HEK293T (cell line): ENCODE results near the gene ITPKB.

ENCODE experiments used
- CTCF ChIA-PET: fragments of 350-600 bp; formaldehyde crosslinking; extraction: SDS; loops from one replicate; lab custom pipeline; 2021; ENCODE audit warnings: antibody characterized with exemption, inconsistent platforms; lab: Yijun Ruan, JAX
- POLR2A ChIA-PET: fragments of 350-600 bp; formaldehyde crosslinking; extraction: SDS; loops from one replicate; lab custom pipeline; 2020; ENCODE audit warnings: antibody characterized with exemption, inconsistent platforms; lab: Yijun Ruan, JAX
- DNase-seq: peaks from one replicate; pipeline ENCODE4 v3.0.0; 2012; ENCODE audit warnings: mixed read lengths; ENCODE audit errors: extremely low spot score
- ARNT ChIP-seq: fragments of 450-650 bp; IDR thresholded peaks from 2 replicates; pipeline ENCODE4 v1.6.1; 2017; ENCODE audit warnings: mild to moderate bottlenecking
- BHLHE40 ChIP-seq: fragments of 450-650 bp; IDR thresholded peaks from 2 replicates; pipeline ENCODE4 v1.6.1; 2016; ENCODE audit warnings: mild to moderate bottlenecking, moderate library complexity, borderline replicate concordance
- CTBP1 ChIP-seq: fragments of 450-650 bp; IDR thresholded peaks from 2 replicates; pipeline ENCODE4 v1.6.1; 2016; ENCODE audit warnings: borderline replicate concordance
- ELF4 ChIP-seq: fragments of 450-650 bp; IDR thresholded peaks from 2 replicates; pipeline ENCODE4 v1.6.1; 2017; ENCODE audit warnings: antibody characterized with exemption
- FOXA1 ChIP-seq: fragments of 450-650 bp; IDR thresholded peaks from 2 replicates; pipeline ENCODE4 v1.6.1; 2016; ENCODE audit warnings: mild to moderate bottlenecking
- FOXK2 ChIP-seq: fragments of 450-650 bp; IDR thresholded peaks from 2 replicates; pipeline ENCODE4 v1.6.1; 2016; ENCODE audit warnings: mild to moderate bottlenecking
- FOXM1 ChIP-seq: fragments of 450-650 bp; IDR thresholded peaks from 2 replicates; pipeline ENCODE4 v1.6.1; 2017; ENCODE audit warnings: mild to moderate bottlenecking, borderline replicate concordance
- HDGF ChIP-seq: fragments of 450-650 bp; IDR thresholded peaks from 2 replicates; pipeline ENCODE4 v1.6.1; 2017; ENCODE audit warnings: antibody characterized with exemption, borderline replicate concordance
- L3MBTL2 ChIP-seq: fragments of 450-650 bp; conservative IDR thresholded peaks from 2 replicates; pipeline ENCODE4 v1.6.1; 2016; ENCODE audit warnings: mild to moderate bottlenecking
- LEF1 ChIP-seq: fragments of 450-650 bp; IDR thresholded peaks from 2 replicates; pipeline ENCODE4 v1.6.1; 2017; ENCODE audit warnings: mild to moderate bottlenecking, borderline replicate concordance
- NFRKB ChIP-seq: fragments of 450-650 bp; IDR thresholded peaks from 2 replicates; pipeline ENCODE4 v1.6.1; 2016; ENCODE audit warnings: mild to moderate bottlenecking, moderate library complexity
- PKNOX1 ChIP-seq: fragments of 450-650 bp; IDR thresholded peaks from 2 replicates; pipeline ENCODE4 v1.6.1; 2016
- SP1 ChIP-seq: fragments of 450-650 bp; IDR thresholded peaks from 2 replicates; pipeline ENCODE4 v1.6.1; 2017
- SUZ12 ChIP-seq: fragments of 450-650 bp; IDR thresholded peaks from 2 replicates; pipeline ENCODE4 v1.6.1; 2016; ENCODE audit warnings: mild to moderate bottlenecking
- TARDBP ChIP-seq: fragments of 450-650 bp; IDR thresholded peaks from 2 replicates; pipeline ENCODE4 v1.6.1; 2016
- ZNF384 ChIP-seq: fragments of 450-650 bp; IDR thresholded peaks from 2 replicates; pipeline ENCODE4 v1.6.1; 2016

The ITPKB gene

GRCh38 chr1:226634611-226635246, 104.4 kb downstream of the ITPKB start:
- DNase-seq, result no peak
- CTCF ChIA-PET, result interaction anchor here (0.6 to 1.8 kb wide), 8 partner anchors 8 to 276 kb away, joined by 3 to 7 read pairs (median 4); no protein-coding TSS in a partner anchor
- POLR2A ChIA-PET, result no interaction called here
- TF ChIP-seq ELF4 (no peak), SUZ12 (no peak), SP1 (no peak), FOXK2 (no peak), TARDBP (no peak)

GRCh38 chr1:226634166-226634588, 104.9 kb downstream of the ITPKB start:
- peak; percentile 90 for DNase-seq
- ChIA-PET POLR2A (no interaction called here), CTCF (interaction anchor here (0.8 to 1.8 kb wide), 6 partner anchors 9 to 230 kb away, joined by 3 to 5 read pairs (median 4); no protein-coding TSS in a partner anchor)
- TF ChIP-seq LEF1 (no peak), ELF4 (no peak), PKNOX1 (no peak), CTBP1 (no peak), BHLHE40 (no peak), TARDBP (no peak), ARNT (no peak), ZNF384 (no peak), FOXM1 (no peak), FOXK2 (no peak), SUZ12 (no peak), L3MBTL2 (no peak), FOXA1 (no peak), NFRKB (no peak), HDGF (no peak), SP1 (no peak)

- no peak for DNase-seq
- CTCF ChIA-PET, result interaction anchor here (0.6 to 1.2 kb wide), 6 partner anchors 25 to 350 kb away, joined by 3 to 5 read pairs (median 3); no protein-coding TSS in a partner anchor
- TF ChIP-seq ARNT (no peak), LEF1 (no peak), BHLHE40 (no peak), ELF4 (no peak), CTBP1 (no peak), SUZ12 (no peak), HDGF (no peak), PKNOX1 (no peak), L3MBTL2 (no peak), FOXA1 (no peak), SP1 (no peak), FOXM1 (no peak), FOXK2 (no peak)
- POLR2A ChIA-PET, result no interaction called here
Observed at GRCh38 chr1:226633541-226634165, 105.4 kb downstream of the ITPKB start.

- no peak for TF ChIP-seq LEF1
- no peak for TF ChIP-seq SUZ12
- TF ChIP-seq FOXM1, result no peak
- no peak for TF ChIP-seq FOXK2
- TF ChIP-seq TARDBP, result no peak
- TF ChIP-seq ZNF384, result no peak
- no peak for TF ChIP-seq BHLHE40
- TF ChIP-seq SP1, result no peak
- TF ChIP-seq L3MBTL2, result no peak
- ChIA-PET CTCF (interaction anchor here (0.6 to 1.2 kb wide), 4 partner anchors 194 to 351 kb away, joined by 3 to 5 read pairs (median 4); no protein-coding TSS in a partner anchor), POLR2A (no interaction called here)
- no peak for DNase-seq
Observed at GRCh38 chr1:226632922-226633351, 106.1 kb downstream of the ITPKB start.

- POLR2A ChIA-PET, result no interaction called here
- TF ChIP-seq SUZ12, result no peak
- TF ChIP-seq ZNF384, result no peak
- TF ChIP-seq FOXA1, result no peak
- no peak for TF ChIP-seq L3MBTL2
- no peak for TF ChIP-seq FOXM1
- TF ChIP-seq LEF1, result no peak
- TF ChIP-seq HDGF, result no peak
- TF ChIP-seq ELF4, result no peak
- TF ChIP-seq SP1, result no peak
- CTCF ChIA-PET, result interaction anchor here (1.0 kb wide), 1 partner anchor 306 kb away, joined by 4 read pairs; no protein-coding TSS in a partner anchor
- no peak for DNase-seq
Observed at GRCh38 chr1:226632169-226632879, 106.8 kb downstream of the ITPKB start.

GRCh38 chr1:226631229-226632000, 107.7 kb downstream of the ITPKB start:
- ChIA-PET POLR2A (no interaction called here), CTCF (interaction anchor here (0.7 to 1.4 kb wide), 2 partner anchors 190 to 554 kb away, joined by 3 to 6 read pairs; no protein-coding TSS in a partner anchor)
- DNase-seq, result no peak
- TF ChIP-seq PKNOX1 (no peak), FOXM1 (no peak), ZNF384 (no peak)
